ENCODE data around the gene TCF12. TPM values are rescaled to one million over a fixed set of nuclear protein-coding genes. Genes with fewer than 3 reads are reported as not detected.

TCF12 gene
- polyA plus RNA-seq, 1 donor, result 69.4 TPM

DNA sequence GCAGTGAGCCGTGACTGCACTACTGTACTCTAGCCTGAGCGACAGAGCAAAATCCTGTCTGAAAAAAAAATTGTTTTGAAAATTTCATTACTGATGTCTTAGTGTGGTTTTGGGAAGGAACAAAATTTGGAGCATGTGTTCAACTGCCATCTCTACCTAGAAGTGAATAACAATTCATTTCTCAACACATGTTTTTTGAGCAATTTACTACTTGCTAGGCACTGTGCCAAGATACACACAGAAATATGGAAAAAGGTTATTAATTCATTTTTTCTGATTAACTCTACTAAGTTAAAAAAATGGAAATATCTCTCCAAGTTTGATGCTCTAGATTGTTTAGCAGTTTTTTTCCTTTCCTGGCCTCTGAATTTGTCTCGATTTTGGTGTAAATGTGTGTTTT lies 5.2 kb upstream of the TCF12 start:
- Histone ChIP-seq H3K4me1 (ENCODE audit: control insufficient read depth, insufficient read depth, low read length) (peaks cover 9% of the 10 kb centered on the region), H3K27ac (ENCODE audit: low read length) (no peak overlapping the region), H3K4me3 (ENCODE audit: low read length) (no peak overlapping the region), H3K9me3 (ENCODE audit: control insufficient read depth, low read depth, low read length) (peaks cover 4% of the 10 kb centered on the region), H3K36me3 (ENCODE audit: control insufficient read depth, insufficient read depth, low read length) (no peaks in the 10 kb centered on the region), H3K27me3 (ENCODE audit: control insufficient read depth, insufficient read depth, low read length) (no peaks in the 10 kb centered on the region)
- WGBS (ENCODE audit: insufficient coverage, low lambda C conversion rate), result no CpG with 5 or more reads among the region's 3 CpGs
- DNase-seq, result no peak

DNA sequence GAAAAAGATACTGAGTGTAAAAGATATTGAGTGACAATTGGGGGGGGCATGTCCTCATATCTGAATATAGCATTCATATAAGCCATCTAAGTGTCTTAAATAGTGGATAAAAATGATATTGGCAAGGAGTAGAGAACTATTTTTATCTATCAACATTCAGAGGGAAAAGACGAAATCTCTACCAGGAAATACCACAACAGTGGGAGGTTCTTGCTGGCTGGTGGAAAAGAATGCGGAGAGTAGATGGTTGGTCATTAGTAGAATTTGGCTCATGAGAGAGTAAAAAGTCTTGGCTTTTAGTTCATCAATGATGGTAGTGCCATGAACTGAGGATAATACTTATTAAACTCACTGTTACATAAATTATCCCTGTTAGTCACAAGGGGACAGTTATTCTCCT lies 4.8 kb upstream of the TCF12 start:
- 70% methylated on average over 2 of the region's 2 CpGs for WGBS (ENCODE audit: insufficient coverage, low lambda C conversion rate)
- no peaks in the 10 kb centered on the region for H3K27me3 ChIP-seq (ENCODE audit: control insufficient read depth, insufficient read depth, low read length)

GRCh38 chr15:56915888-56916287 lies 2.6 kb upstream of the TCF12 start:
- Histone ChIP-seq H3K36me3 (ENCODE audit: control insufficient read depth, insufficient read depth, low read length) (no peaks in the 10 kb centered on the region), H3K4me1 (ENCODE audit: control insufficient read depth, insufficient read depth, low read length) (peaks cover 15% of the 10 kb centered on the region), H3K9me3 (ENCODE audit: control insufficient read depth, low read depth, low read length) (peaks cover 4% of the 10 kb centered on the region), H3K27ac (ENCODE audit: low read length) (no peak overlapping the region), H3K27me3 (ENCODE audit: control insufficient read depth, insufficient read depth, low read length) (no peaks in the 10 kb centered on the region), H3K4me3 (ENCODE audit: low read length) (no peak overlapping the region)
- no peak for DNase-seq
- no CpG with 5 or more reads among the region's 4 CpGs for WGBS (ENCODE audit: insufficient coverage, low lambda C conversion rate)

More for the DNA sequence above, 4.8 kb upstream of the TCF12 start:
- H3K36me3 ChIP-seq (ENCODE audit: control insufficient read depth, insufficient read depth, low read length), result no peaks in the 10 kb centered on the region
- H3K27ac ChIP-seq (ENCODE audit: low read length), result no peak overlapping the region
- H3K4me3 ChIP-seq (ENCODE audit: low read length), result no peak overlapping the region
- peaks cover 4% of the 10 kb centered on the region for H3K9me3 ChIP-seq (ENCODE audit: control insufficient read depth, low read depth, low read length)
- DNase-seq, result no peak
- H3K4me1 ChIP-seq (ENCODE audit: control insufficient read depth, insufficient read depth, low read length), result peaks cover 9% of the 10 kb centered on the region

- Histone ChIP-seq H3K4me3 (ENCODE audit: low read length) (peak overlapping the region; percentile 98), H3K9me3 (ENCODE audit: control insufficient read depth, low read depth, low read length) (peaks cover 4% of the 10 kb centered on the region), H3K27ac (ENCODE audit: low read length) (no peak overlapping the region), H3K27me3 (ENCODE audit: control insufficient read depth, insufficient read depth, low read length) (no peaks in the 10 kb centered on the region), H3K36me3 (ENCODE audit: control insufficient read depth, insufficient read depth, low read length) (peaks cover 2% of the 10 kb centered on the region), H3K4me1 (ENCODE audit: control insufficient read depth, insufficient read depth, low read length) (peaks cover 15% of the 10 kb centered on the region)
- no peak for DNase-seq
- no CpG with 5 or more reads among the region's 8 CpGs for WGBS (ENCODE audit: insufficient coverage, low lambda C conversion rate)
These were observed 1.5 kb upstream of the TCF12 start for GRCh38 chr15:56916825-56917477.

- Histone ChIP-seq H3K27me3 (ENCODE audit: control insufficient read depth, insufficient read depth, low read length) (no peaks in the 10 kb centered on the region), H3K36me3 (ENCODE audit: control insufficient read depth, insufficient read depth, low read length) (peaks cover 2% of the 10 kb centered on the region), H3K4me3 (ENCODE audit: low read length) (peak overlapping the region; percentile 98), H3K27ac (ENCODE audit: low read length) (peak overlapping the region; percentile 99), H3K9me3 (ENCODE audit: control insufficient read depth, low read depth, low read length) (peaks cover 4% of the 10 kb centered on the region), H3K4me1 (ENCODE audit: control insufficient read depth, insufficient read depth, low read length) (peaks cover 15% of the 10 kb centered on the region)
- WGBS (ENCODE audit: insufficient coverage, low lambda C conversion rate), result no CpG with 5 or more reads among the region's 9 CpGs
- no peak for DNase-seq
These were observed 795 bp upstream of the TCF12 start for GRCh38 chr15:56917652-56918045.

GRCh38 chr15:56919031-56919608 lies 676 bp downstream of the TCF12 start:
- peak; percentile 42 to 71 for DNase-seq
- peaks cover 4% of the 10 kb centered on the region for H3K9me3 ChIP-seq (ENCODE audit: control insufficient read depth, low read depth, low read length)
- H3K4me1 ChIP-seq (ENCODE audit: control insufficient read depth, insufficient read depth, low read length), result peaks cover 15% of the 10 kb centered on the region
- H3K27me3 ChIP-seq (ENCODE audit: control insufficient read depth, insufficient read depth, low read length), result no peaks in the 10 kb centered on the region
- peak overlapping the region; percentile 98 for H3K4me3 ChIP-seq (ENCODE audit: low read length)
- peaks cover 2% of the 10 kb centered on the region for H3K36me3 ChIP-seq (ENCODE audit: control insufficient read depth, insufficient read depth, low read length)
- peak overlapping the region; percentile 99 for H3K27ac ChIP-seq (ENCODE audit: low read length)
- WGBS (ENCODE audit: insufficient coverage, low lambda C conversion rate), result no CpG with 5 or more reads among the region's 81 CpGs

DNA sequence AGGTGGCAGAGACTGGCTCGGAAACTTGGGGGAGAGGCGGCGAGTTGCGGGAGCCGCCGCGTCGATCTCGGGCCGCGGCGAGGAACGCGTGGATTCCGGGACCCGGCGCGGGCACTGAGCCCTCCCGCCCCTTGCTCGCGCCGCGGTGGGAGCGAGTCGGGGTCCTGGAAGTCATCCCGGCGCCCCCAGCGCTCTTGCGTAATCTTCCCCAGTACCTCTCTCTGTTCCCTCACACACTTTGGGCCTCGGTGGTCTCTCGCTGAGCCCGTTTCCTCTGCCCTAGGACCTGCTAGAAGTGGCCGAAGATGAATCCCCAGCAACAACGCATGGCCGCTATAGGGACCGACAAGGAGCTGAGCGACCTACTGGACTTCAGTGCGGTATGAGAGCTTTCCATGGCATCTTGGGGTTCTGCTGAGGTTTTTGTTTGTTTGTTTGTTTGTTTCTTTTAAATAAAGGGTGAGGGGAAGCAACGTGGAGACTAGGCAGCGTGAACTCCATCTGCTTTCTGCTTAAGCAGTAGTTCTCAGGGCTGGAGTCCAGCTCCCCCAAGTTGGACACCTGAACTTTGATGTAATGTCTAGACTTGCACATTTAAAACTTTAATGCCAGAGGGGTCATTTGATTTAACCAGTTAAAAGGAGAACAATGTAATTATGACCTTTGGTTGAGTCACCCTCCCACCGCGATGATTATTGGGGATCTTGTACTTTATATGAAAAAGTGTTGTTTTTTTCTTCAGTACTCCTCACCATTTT lies 1.3 kb downstream of the TCF12 start:
- peak; percentile 12 to 68 for DNase-seq
- Histone ChIP-seq H3K4me3 (ENCODE audit: low read length) (peak overlapping the region; percentile 98), H3K4me1 (ENCODE audit: control insufficient read depth, insufficient read depth, low read length) (peaks cover 15% of the 10 kb centered on the region), H3K27ac (ENCODE audit: low read length) (peak overlapping the region; percentile 99), H3K27me3 (ENCODE audit: control insufficient read depth, insufficient read depth, low read length) (no peaks in the 10 kb centered on the region), H3K9me3 (ENCODE audit: control insufficient read depth, low read depth, low read length) (peaks cover 4% of the 10 kb centered on the region), H3K36me3 (ENCODE audit: control insufficient read depth, insufficient read depth, low read length) (peaks cover 2% of the 10 kb centered on the region)
- WGBS (ENCODE audit: insufficient coverage, low lambda C conversion rate), result no CpG with 5 or more reads among the region's 42 CpGs

DNA sequence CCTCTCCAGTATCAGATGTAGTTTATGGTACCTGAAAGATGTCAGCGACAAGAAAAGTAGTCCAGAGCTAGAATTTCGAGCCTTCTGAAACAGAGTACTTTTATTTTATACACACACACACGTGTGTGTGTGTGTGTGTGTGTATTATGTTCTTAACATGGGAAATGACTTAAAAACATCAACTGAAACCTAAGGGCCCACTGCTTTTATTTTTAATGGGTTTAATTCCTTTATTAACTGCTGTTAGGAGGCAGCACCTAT lies 1.9 kb downstream of the TCF12 start:
- Histone ChIP-seq H3K4me1 (ENCODE audit: control insufficient read depth, insufficient read depth, low read length) (peaks cover 15% of the 10 kb centered on the region), H3K27me3 (ENCODE audit: control insufficient read depth, insufficient read depth, low read length) (no peaks in the 10 kb centered on the region), H3K4me3 (ENCODE audit: low read length) (peak overlapping the region; percentile 98), H3K27ac (ENCODE audit: low read length) (peak overlapping the region; percentile 99), H3K9me3 (ENCODE audit: control insufficient read depth, low read depth, low read length) (peaks cover 4% of the 10 kb centered on the region), H3K36me3 (ENCODE audit: control insufficient read depth, insufficient read depth, low read length) (peaks cover 2% of the 10 kb centered on the region)
- WGBS (ENCODE audit: insufficient coverage, low lambda C conversion rate), result no CpG with 5 or more reads among the region's 3 CpGs
- peak in 1 of 2 donors; percentile 2 for DNase-seq

- 0% methylated on average over 2 of the region's 3 CpGs for WGBS (ENCODE audit: insufficient coverage, low lambda C conversion rate)
- Histone ChIP-seq H3K36me3 (ENCODE audit: control insufficient read depth, insufficient read depth, low read length) (peaks cover 2% of the 10 kb centered on the region), H3K4me1 (ENCODE audit: control insufficient read depth, insufficient read depth, low read length) (peaks cover 10% of the 10 kb centered on the region), H3K4me3 (ENCODE audit: low read length) (no peak overlapping the region), H3K9me3 (ENCODE audit: control insufficient read depth, low read depth, low read length) (no peaks in the 10 kb centered on the region), H3K27ac (ENCODE audit: low read length) (peak overlapping the region; percentile 18), H3K27me3 (ENCODE audit: control insufficient read depth, insufficient read depth, low read length) (no peaks in the 10 kb centered on the region)
- DNase-seq, result peak in 1 of 2 donors; percentile 20
These were observed 4.7 kb downstream of the TCF12 start for GRCh38 chr15:56923174-56923591.

- peaks cover 39% of the 10 kb centered on the region for H3K4me1 ChIP-seq (ENCODE audit: control insufficient read depth, insufficient read depth, low read length)
- H3K4me3 ChIP-seq (ENCODE audit: low read length), result no peak overlapping the region
- peaks cover 3% of the 10 kb centered on the region for H3K36me3 ChIP-seq (ENCODE audit: control insufficient read depth, insufficient read depth, low read length)
- no peak for DNase-seq
- no peaks in the 10 kb centered on the region for H3K27me3 ChIP-seq (ENCODE audit: control insufficient read depth, insufficient read depth, low read length)
- no peaks in the 10 kb centered on the region for H3K9me3 ChIP-seq (ENCODE audit: control insufficient read depth, low read depth, low read length)
- H3K27ac ChIP-seq (ENCODE audit: low read length), result no peak overlapping the region
- WGBS (ENCODE audit: insufficient coverage, low lambda C conversion rate), result no CpG with 5 or more reads among the region's 1 CpG
These were observed 9.4 kb downstream of the TCF12 start for GRCh38 chr15:56927816-56928215.

All from large intestine (tissue), 3 donors.